ENCODE data around the gene GALNT1.

The GALNT1 gene

GRCh38 chr18:35713545-35713944, 132.0 kb downstream of the GALNT1 start:
- no peak for DNase-seq (ENCODE audit: extremely low spot score)
- POLR2A ChIA-PET: no interaction called here
- CTCF ChIA-PET: no interaction called here
- TF ChIP-seq L3MBTL2 (conservative IDR thresholded peaks at IDR 0.05) (0 out of 2 replicates have a peak, but pooled peaks have one; percentile 21), FOXM1 (IDR thresholded peaks at IDR 0.05; ENCODE audit: borderline replicate concordance) (no peak)

- ChIA-PET CTCF (no interaction called here), POLR2A (no interaction called here)
- TF ChIP-seq L3MBTL2 (conservative IDR thresholded peaks at IDR 0.05) (no peak), ELF4 (IDR thresholded peaks at IDR 0.05) (no peak), HDGF (IDR thresholded peaks at IDR 0.05; ENCODE audit: borderline replicate concordance) (no peak), PKNOX1 (IDR thresholded peaks at IDR 0.05) (no peak), SP1 (IDR thresholded peaks at IDR 0.05) (no peak), BHLHE40 (IDR thresholded peaks at IDR 0.05; ENCODE audit: borderline replicate concordance) (no peak), LEF1 (IDR thresholded peaks at IDR 0.05; ENCODE audit: borderline replicate concordance) (no peak), FOXK2 (IDR thresholded peaks at IDR 0.05) (no peak), ARNT (IDR thresholded peaks at IDR 0.05) (no peak), ZNF384 (IDR thresholded peaks at IDR 0.05) (no peak), CTBP1 (IDR thresholded peaks at IDR 0.05; ENCODE audit: borderline replicate concordance) (no peak), FOXM1 (IDR thresholded peaks at IDR 0.05; ENCODE audit: borderline replicate concordance) (no peak), NFRKB (IDR thresholded peaks at IDR 0.05) (no peak), TARDBP (IDR thresholded peaks at IDR 0.05) (no peak), FOXA1 (IDR thresholded peaks at IDR 0.05) (no peak), SUZ12 (IDR thresholded peaks at IDR 0.05) (no peak)
- no peak for DNase-seq (ENCODE audit: extremely low spot score)
Observed at GRCh38 chr18:35714539-35714938, 133.0 kb downstream of the GALNT1 start.

GRCh38 chr18:35715139-35715538, 133.6 kb downstream of the GALNT1 start:
- no peak for DNase-seq (ENCODE audit: extremely low spot score)
- TF ChIP-seq HDGF (IDR thresholded peaks at IDR 0.05; ENCODE audit: borderline replicate concordance): no peak
- no peak for TF ChIP-seq CTBP1 (IDR thresholded peaks at IDR 0.05; ENCODE audit: borderline replicate concordance)
- TF ChIP-seq SUZ12 (IDR thresholded peaks at IDR 0.05): no peak
- TF ChIP-seq FOXK2 (IDR thresholded peaks at IDR 0.05): no peak
- CTCF ChIA-PET: no interaction called here
- POLR2A ChIA-PET: no interaction called here

DNA sequence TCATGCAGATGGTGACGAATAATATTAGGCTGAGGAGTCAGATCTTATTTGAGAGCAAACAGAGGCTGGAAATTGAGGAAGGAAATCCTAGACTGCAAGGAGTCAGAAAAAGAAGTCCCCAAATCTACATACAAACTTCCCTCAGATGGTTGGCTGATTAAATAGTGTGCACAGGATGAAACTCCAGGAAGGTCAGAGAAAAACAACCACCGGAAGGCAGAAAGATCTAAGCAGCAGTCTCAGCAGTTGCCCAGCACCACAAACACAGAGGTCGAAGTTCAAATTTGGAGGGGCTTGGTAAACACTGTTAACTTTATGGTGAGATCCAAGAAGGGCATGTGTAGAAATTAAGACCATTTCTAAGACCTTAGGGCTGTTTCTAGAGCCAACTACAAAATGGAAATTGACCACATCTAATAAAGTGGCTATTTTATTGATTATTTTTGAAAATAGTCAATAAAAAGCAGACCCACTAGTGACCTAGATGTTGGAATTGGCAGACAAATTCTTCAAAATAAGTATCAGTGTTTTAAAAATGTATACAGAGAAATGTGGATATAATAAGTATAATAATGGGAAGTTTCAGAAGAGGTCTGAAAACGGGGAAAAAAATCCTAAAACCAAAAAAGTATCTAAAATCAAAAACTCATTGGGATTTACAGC, 134.8 kb downstream of the GALNT1 start:
- CTCF ChIA-PET: no interaction called here
- TF ChIP-seq PKNOX1 (IDR thresholded peaks at IDR 0.05) (no peak), SP1 (IDR thresholded peaks at IDR 0.05) (no peak), FOXM1 (IDR thresholded peaks at IDR 0.05; ENCODE audit: borderline replicate concordance) (no peak), ELF4 (IDR thresholded peaks at IDR 0.05) (no peak), HDGF (IDR thresholded peaks at IDR 0.05; ENCODE audit: borderline replicate concordance) (no peak), FOXK2 (IDR thresholded peaks at IDR 0.05) (no peak), LEF1 (IDR thresholded peaks at IDR 0.05; ENCODE audit: borderline replicate concordance) (no peak), TARDBP (IDR thresholded peaks at IDR 0.05) (no peak), CTBP1 (IDR thresholded peaks at IDR 0.05; ENCODE audit: borderline replicate concordance) (no peak), NFRKB (IDR thresholded peaks at IDR 0.05) (no peak), ARNT (IDR thresholded peaks at IDR 0.05) (no peak), L3MBTL2 (conservative IDR thresholded peaks at IDR 0.05) (no peak), BHLHE40 (IDR thresholded peaks at IDR 0.05; ENCODE audit: borderline replicate concordance) (no peak), ZNF384 (IDR thresholded peaks at IDR 0.05) (no peak)

DNA sequence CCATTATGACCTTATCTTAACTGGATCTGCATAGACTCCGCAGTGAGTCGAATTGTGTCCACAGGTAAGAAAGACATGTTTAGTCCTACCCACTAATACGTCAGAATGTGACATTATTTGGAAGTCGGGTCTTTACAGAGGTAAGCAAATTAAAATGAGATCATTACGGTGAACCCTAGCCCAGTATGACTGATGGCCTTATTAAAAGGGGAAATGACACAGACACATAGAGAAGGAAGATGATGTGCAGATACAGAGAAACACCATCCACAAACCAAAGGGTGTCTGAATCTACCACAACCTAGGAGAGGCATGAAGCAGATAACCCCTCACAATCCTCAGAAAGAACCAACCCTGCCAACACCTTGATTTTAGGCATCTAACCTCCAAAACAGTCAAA, 135.6 kb downstream of the GALNT1 start:
- CTCF ChIA-PET: no interaction called here
- DNase-seq (ENCODE audit: extremely low spot score): no peak
- TF ChIP-seq NFRKB (IDR thresholded peaks at IDR 0.05) (no peak), CTBP1 (IDR thresholded peaks at IDR 0.05; ENCODE audit: borderline replicate concordance) (no peak), FOXM1 (IDR thresholded peaks at IDR 0.05; ENCODE audit: borderline replicate concordance) (no peak), PKNOX1 (IDR thresholded peaks at IDR 0.05) (no peak), HDGF (IDR thresholded peaks at IDR 0.05; ENCODE audit: borderline replicate concordance) (no peak), ZNF384 (IDR thresholded peaks at IDR 0.05) (no peak), ELF4 (IDR thresholded peaks at IDR 0.05) (no peak), LEF1 (IDR thresholded peaks at IDR 0.05; ENCODE audit: borderline replicate concordance) (no peak), SUZ12 (IDR thresholded peaks at IDR 0.05) (no peak), BHLHE40 (IDR thresholded peaks at IDR 0.05; ENCODE audit: borderline replicate concordance) (no peak), TARDBP (IDR thresholded peaks at IDR 0.05) (no peak), ARNT (IDR thresholded peaks at IDR 0.05) (no peak), FOXK2 (IDR thresholded peaks at IDR 0.05) (no peak)
- POLR2A ChIA-PET: no interaction called here

More for the DNA sequence above, 134.8 kb downstream of the GALNT1 start:
- POLR2A ChIA-PET: no interaction called here
- no peak for DNase-seq (ENCODE audit: extremely low spot score)

DNA sequence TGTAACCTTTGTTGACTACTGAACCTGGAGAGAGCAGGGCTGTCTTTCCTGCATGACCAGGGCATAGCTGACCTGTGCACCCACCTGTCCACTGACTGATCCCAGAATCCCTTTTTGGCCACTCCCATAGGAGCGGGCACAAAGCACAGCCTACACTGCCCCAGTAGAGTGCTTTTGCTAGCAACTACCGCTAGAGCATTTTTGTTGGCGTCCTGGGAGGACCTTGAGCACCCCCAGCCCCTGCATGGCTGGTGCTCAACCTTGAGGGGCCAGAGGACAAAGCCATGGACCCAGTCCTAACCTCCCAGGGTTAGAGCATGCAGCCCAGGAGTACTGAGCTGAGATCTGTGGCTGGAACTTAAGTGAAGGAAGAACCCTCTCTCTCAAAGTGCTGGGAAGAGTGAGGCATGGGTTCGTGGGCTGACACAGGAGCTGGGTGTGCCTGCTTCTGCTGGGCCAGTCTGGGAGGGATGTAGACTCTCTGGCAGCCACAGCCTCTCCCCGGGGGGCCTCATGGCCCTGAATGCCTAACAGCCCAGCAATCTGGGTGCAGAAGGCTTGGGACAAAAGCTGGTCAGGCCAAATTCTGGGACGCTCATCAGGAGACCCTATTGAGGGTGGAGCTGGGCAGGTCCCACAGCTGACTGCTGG, 140.0 kb downstream of the GALNT1 start:
- POLR2A ChIA-PET: no interaction called here
- CTCF ChIA-PET: no interaction called here
- no peak for DNase-seq (ENCODE audit: extremely low spot score)
- TF ChIP-seq PKNOX1 (IDR thresholded peaks at IDR 0.05) (no peak), FOXK2 (IDR thresholded peaks at IDR 0.05) (no peak), NFRKB (IDR thresholded peaks at IDR 0.05) (no peak), HDGF (IDR thresholded peaks at IDR 0.05; ENCODE audit: borderline replicate concordance) (no peak), FOXM1 (IDR thresholded peaks at IDR 0.05; ENCODE audit: borderline replicate concordance) (no peak), FOXA1 (IDR thresholded peaks at IDR 0.05) (no peak), LEF1 (IDR thresholded peaks at IDR 0.05; ENCODE audit: borderline replicate concordance) (no peak), TARDBP (IDR thresholded peaks at IDR 0.05) (no peak), BHLHE40 (IDR thresholded peaks at IDR 0.05; ENCODE audit: borderline replicate concordance) (no peak), SUZ12 (IDR thresholded peaks at IDR 0.05) (no peak), SP1 (IDR thresholded peaks at IDR 0.05) (no peak), ZNF384 (IDR thresholded peaks at IDR 0.05) (no peak), L3MBTL2 (conservative IDR thresholded peaks at IDR 0.05) (no peak), CTBP1 (IDR thresholded peaks at IDR 0.05; ENCODE audit: borderline replicate concordance) (no peak), ARNT (IDR thresholded peaks at IDR 0.05) (no peak), ELF4 (IDR thresholded peaks at IDR 0.05) (no peak)
